Measurements from ENCODE around the gene NCF4. TPM values are rescaled to one million over a fixed set of nuclear protein-coding genes. Genes with fewer than 3 reads are reported as not detected.

Gene NCF4
- total and polyA plus RNA-seq, 2 of the 4 experiments (the other 2 are of a cell fraction) = not detected

DNA sequence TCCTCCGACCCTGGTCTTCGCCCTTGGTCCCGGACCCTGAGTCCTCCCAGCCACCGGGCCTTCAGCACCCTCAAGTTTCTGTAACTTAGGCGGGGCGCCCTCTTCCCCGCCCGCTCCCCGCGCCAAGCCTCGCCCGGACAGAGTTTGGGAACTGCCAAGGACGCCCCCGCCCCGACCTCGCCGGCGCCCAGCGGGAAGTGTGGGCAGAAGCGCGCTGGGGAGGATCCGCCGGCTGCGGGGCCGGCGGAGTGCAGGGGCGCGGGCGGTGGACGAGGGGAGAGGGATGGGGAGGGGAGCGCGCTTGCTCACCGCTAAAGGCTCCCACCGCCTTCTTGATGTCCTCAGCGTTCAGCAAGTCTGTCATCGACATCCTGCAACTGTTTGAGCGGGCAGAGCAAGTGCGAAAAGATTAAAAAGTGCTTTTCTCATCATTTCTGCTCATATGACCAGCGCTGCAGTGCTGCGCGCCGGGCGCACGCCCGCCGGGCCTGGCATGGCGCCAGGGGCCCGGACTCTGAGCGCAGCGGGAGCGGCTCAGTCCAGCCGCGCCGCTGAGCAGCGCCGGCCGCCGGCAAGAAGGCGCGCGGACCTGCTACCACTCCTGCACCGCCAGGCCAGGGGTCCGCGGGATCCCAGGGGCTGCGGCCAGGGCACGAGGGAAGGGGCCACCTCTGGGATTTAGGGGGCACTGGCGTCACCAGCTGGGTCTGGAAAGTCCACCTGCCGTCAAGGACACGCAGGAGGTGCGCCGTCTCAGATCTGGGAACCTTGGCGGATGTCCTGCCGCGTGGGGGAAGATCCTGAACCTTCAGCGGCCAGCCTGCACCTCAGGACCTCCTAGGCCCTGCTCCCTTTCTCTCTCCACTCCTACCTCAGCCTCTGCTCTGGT is 43.9 kb upstream of the NCF4 start, which contains the start of gene PVALB:
Gene PVALB (minus strand): TSS at position 400 of the 889 bp plus-strand sequence. CDS start 30 bp downstream, at position 370.
- H3K4ac ChIP-seq (ENCODE audit: low read depth, low read length) = no peak within 1 kb of the TSS
- H3K4me1 ChIP-seq (ENCODE audit: control insufficient read depth, insufficient read depth, low read length) = no peaks in the 10 kb centered on the region
- H4K91ac ChIP-seq (ENCODE audit: insufficient read depth, low read depth, low read length) = no peak within 1 kb of the TSS
- DNase-seq (peak; percentile 13), ATAC-seq (ENCODE audit: low read depth) (peak; percentile 82)
- H3K9me3 ChIP-seq (ENCODE audit: control insufficient read depth, insufficient read depth, low read length) = no peaks in the 10 kb centered on the region
- no peak within 1 kb of the TSS for H4K8ac ChIP-seq (ENCODE audit: low read depth in 2 of 2, low read length in 2 of 2)
- BruUV-seq (replicated peaks) = no TSS peak
- no peak within 1 kb of the TSS for H2BK120ac ChIP-seq (ENCODE audit: low read depth, low read length)
- TF ChIP-seq MAFK (IDR thresholded peaks at IDR 0.05; ENCODE audit: low read depth, low read length) (0 out of 2 replicates have a peak, but pooled peaks have one; percentile 1), FOS (IDR thresholded peaks at IDR 0.05; ENCODE audit: low read depth, low read length) (no peak), MAZ (IDR thresholded peaks at IDR 0.05; ENCODE audit: borderline replicate concordance, low read depth, low read length) (no peak), POLR2A (IDR thresholded peaks at IDR 0.05; ENCODE audit: low read depth, low read length) (no peak), MXI1 (IDR thresholded peaks at IDR 0.05; ENCODE audit: borderline replicate concordance, low read depth, low read length) (no peak)
- dilution Hi-C loops (cut with HindIII; ENCODE audit: low sequenced_read_pairs, unreplicated experiment) (no loop called here), intact Hi-C loops (cut with micrococcal nuclease) (no loop called here), in situ Hi-C loops (cut with MboI; ENCODE audit: low sequenced_read_pairs) (no loop called here)
- H4K20me1 ChIP-seq (ENCODE audit: insufficient read depth, low read length) = no peaks in the 10 kb centered on the region
- H3K36me3 ChIP-seq (ENCODE audit: control insufficient read depth, insufficient read depth, low read length) = no peaks in the 10 kb centered on the region
- H2AK5ac ChIP-seq (ENCODE audit: low read depth, low read length) = no peak within 1 kb of the TSS
- no peak within 1 kb of the TSS for H3K18ac ChIP-seq (ENCODE audit: low read depth, low read length)
- no peak within 1 kb of the TSS for H3K14ac ChIP-seq (replicated peaks; ENCODE audit: low read depth, low read length)
- H2AK9ac ChIP-seq (replicated peaks; ENCODE audit: low read depth, low read length, poor library complexity) = peak within 1 kb of the TSS; percentile 55
- H3K23ac ChIP-seq (ENCODE audit: low read depth, low read length) = no peak within 1 kb of the TSS
- H3K79me1 ChIP-seq (ENCODE audit: low read depth in 1 of 2, low read length in 2 of 2) = no peaks in the 10 kb centered on the region
- peaks cover 84% of the 10 kb centered on the region for H3K27me3 ChIP-seq (ENCODE audit: control insufficient read depth, insufficient read depth, low read length)
- H4K5ac ChIP-seq (ENCODE audit: low read depth, low read length) = no peak within 1 kb of the TSS
- ChIA-PET POLR2A (ENCODE audit: unreplicated experiment) (no interaction called here), CTCF (no interaction called here)
- H3K9me1 ChIP-seq (ENCODE audit: insufficient read depth, low read length) = no peaks in the 10 kb centered on the region
- WGBS, 2 experiments (ENCODE audit: extremely low coverage in 2 of 2, insufficient read length in 1 of 2) = 1% methylated on average over 25 of the region's 75 CpGs; no CpG with 5 or more reads in 1 of the 2 experiments
- no peak within 1 kb of the TSS for H3K9ac ChIP-seq (ENCODE audit: low read depth, low read length)
- no peak within 1 kb of the TSS for H2BK20ac ChIP-seq (ENCODE audit: low read depth, low read length)
- H2AFZ ChIP-seq (replicated peaks; ENCODE audit: low read length, poor library complexity) = peak within 1 kb of the TSS; percentile 32
- no peak within 1 kb of the TSS for H3K56ac ChIP-seq (ENCODE audit: extremely low read depth, insufficient read depth, low read length)
- H2BK5ac ChIP-seq (ENCODE audit: low read depth, low read length, poor library complexity, severe bottlenecking) = no peak within 1 kb of the TSS
- H3K27ac ChIP-seq (ENCODE audit: insufficient read depth, low read length) = no peak within 1 kb of the TSS
- H3K4me2 ChIP-seq (ENCODE audit: low read depth, low read length) = peak within 1 kb of the TSS; percentile 42; the same call in 1 of the 2 replicates
- H3K4me3 ChIP-seq (ENCODE audit: insufficient read depth, low read depth, low read length) = no peak within 1 kb of the TSS
- H2BK15ac ChIP-seq (ENCODE audit: low read depth, low read length) = no peak within 1 kb of the TSS

Data from IMR-90 (cell line).